Measurements from ENCODE around the gene PGPEP1. TPM values are rescaled to one million over a fixed set of nuclear protein-coding genes. Genes with fewer than 3 reads are reported as not detected.

PGPEP1 gene
- total RNA-seq, 1 donor from 2014 or later = 36.1 TPM

DNA sequence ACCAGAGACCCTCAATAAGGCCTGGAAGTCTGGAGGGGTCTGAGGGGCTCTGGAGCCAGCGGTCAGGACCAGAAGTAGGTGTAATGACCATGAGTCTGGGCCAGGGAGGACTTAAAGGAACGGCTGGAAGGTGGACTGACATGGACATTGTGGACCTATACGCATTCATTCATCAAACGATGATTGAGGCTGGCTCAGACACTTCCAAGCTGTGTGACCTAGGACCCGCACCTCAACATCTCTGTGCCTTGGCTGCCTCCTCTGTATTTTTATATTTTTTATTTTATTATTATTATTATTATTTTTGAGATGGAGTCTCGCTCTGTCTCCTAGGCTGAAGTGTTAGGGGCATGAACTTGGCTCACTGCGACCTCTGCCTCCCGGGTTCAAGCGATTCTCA, 66.4 kb downstream of the PGPEP1 start:
- TF ChIP-seq, protein P1, sequence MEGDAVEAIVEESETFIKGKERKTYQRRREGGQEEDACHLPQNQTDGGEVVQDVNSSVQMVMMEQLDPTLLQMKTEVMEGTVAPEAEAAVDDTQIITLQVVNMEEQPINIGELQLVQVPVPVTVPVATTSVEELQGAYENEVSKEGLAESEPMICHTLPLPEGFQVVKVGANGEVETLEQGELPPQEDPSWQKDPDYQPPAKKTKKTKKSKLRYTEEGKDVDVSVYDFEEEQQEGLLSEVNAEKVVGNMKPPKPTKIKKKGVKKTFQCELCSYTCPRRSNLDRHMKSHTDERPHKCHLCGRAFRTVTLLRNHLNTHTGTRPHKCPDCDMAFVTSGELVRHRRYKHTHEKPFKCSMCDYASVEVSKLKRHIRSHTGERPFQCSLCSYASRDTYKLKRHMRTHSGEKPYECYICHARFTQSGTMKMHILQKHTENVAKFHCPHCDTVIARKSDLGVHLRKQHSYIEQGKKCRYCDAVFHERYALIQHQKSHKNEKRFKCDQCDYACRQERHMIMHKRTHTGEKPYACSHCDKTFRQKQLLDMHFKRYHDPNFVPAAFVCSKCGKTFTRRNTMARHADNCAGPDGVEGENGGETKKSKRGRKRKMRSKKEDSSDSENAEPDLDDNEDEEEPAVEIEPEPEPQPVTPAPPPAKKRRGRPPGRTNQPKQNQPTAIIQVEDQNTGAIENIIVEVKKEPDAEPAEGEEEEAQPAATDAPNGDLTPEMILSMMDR (IDR thresholded peaks at IDR 0.05) = no peak
- Mint-ChIP-seq H3K4me1 (ENCODE audit: unreplicated experiment) (peaks cover 8% of the 10 kb centered on the region), H3K4me3 (ENCODE audit: unreplicated experiment) (no peak overlapping the region), H3K27me3 (ENCODE audit: unreplicated experiment) (no peaks in the 10 kb centered on the region), H3K9me3 (ENCODE audit: unreplicated experiment) (no peaks in the 10 kb centered on the region), H3K27ac (ENCODE audit: unreplicated experiment) (no peak overlapping the region), H3K36me3 (ENCODE audit: unreplicated experiment) (no peaks in the 10 kb centered on the region)
- no peak for DNase-seq (ENCODE audit: extremely low spot score, unreplicated experiment)

DNA sequence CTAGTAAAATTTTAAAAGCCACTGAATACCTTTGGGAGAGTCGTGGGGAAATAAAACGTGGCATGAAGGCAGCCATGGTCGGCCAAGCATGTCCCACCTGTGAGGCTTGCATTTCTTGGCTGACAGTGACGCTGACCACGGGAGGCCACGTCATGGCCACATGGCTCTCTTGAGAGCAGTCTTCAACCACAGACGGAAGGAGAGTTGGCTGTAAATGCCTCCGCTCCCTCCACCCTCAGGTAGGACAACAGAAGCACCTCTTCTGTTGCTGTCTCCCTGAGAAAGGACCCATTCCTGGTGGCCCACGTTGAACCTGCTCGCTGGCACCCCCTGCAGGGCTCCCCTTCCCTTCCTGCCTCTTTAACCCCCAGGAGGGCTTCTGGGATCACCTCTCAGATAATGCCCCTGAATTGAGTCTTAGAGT, 67.7 kb downstream of the PGPEP1 start:
- no peak overlapping the region for H3K27ac Mint-ChIP-seq (ENCODE audit: unreplicated experiment)
- no peaks in the 10 kb centered on the region for H3K27me3 Mint-ChIP-seq (ENCODE audit: unreplicated experiment)
- peaks cover 4% of the 10 kb centered on the region for H3K4me1 Mint-ChIP-seq (ENCODE audit: unreplicated experiment)
- no peak for DNase-seq (ENCODE audit: extremely low spot score, unreplicated experiment)
- H3K36me3 Mint-ChIP-seq (ENCODE audit: unreplicated experiment) = no peaks in the 10 kb centered on the region
- H3K9me3 Mint-ChIP-seq (ENCODE audit: unreplicated experiment) = no peaks in the 10 kb centered on the region
- TF ChIP-seq, protein P1 (IDR thresholded peaks at IDR 0.05) = peak; percentile 44
- no peak overlapping the region for H3K4me3 Mint-ChIP-seq (ENCODE audit: unreplicated experiment)

DNA sequence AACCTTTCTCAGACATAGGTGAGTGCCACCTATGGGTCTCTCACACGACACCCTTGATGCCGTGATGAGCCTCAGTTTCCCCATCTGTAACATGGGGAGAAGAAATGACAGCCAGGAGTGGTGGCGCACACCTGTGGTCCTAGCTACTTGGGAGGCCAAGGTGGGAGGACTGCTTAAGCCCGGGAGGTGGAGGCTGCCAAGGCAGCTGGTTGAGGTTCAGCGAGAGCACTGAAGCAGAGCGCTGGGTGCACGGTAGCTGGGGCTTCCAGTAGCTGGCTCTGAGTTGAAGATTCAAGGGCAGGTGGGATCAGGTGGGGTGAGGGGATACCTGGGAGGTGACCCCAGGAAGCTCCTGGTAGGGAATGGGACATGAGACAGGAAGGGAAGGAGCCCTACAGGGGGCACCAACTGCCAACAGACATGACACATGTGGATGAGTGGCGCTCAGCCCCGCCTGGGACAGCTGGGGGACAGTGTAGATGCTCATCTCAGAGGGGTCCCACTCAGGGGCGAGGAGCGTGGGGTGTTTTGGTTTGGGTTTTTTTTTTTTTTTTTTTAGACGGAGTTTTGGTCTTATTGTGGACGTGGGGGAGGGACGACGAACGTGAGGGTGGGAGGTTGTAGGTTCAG, 72.3 kb downstream of the PGPEP1 start:
- TF ChIP-seq, protein P1 (IDR thresholded peaks at IDR 0.05) = no peak
- Mint-ChIP-seq H3K27ac (ENCODE audit: unreplicated experiment) (no peak overlapping the region), H3K36me3 (ENCODE audit: unreplicated experiment) (no peaks in the 10 kb centered on the region), H3K4me1 (ENCODE audit: unreplicated experiment) (peaks cover 38% of the 10 kb centered on the region), H3K4me3 (ENCODE audit: unreplicated experiment) (no peak overlapping the region), H3K27me3 (ENCODE audit: unreplicated experiment) (no peaks in the 10 kb centered on the region), H3K9me3 (ENCODE audit: unreplicated experiment) (no peaks in the 10 kb centered on the region)
- no peak for DNase-seq (ENCODE audit: extremely low spot score, unreplicated experiment)

DNA sequence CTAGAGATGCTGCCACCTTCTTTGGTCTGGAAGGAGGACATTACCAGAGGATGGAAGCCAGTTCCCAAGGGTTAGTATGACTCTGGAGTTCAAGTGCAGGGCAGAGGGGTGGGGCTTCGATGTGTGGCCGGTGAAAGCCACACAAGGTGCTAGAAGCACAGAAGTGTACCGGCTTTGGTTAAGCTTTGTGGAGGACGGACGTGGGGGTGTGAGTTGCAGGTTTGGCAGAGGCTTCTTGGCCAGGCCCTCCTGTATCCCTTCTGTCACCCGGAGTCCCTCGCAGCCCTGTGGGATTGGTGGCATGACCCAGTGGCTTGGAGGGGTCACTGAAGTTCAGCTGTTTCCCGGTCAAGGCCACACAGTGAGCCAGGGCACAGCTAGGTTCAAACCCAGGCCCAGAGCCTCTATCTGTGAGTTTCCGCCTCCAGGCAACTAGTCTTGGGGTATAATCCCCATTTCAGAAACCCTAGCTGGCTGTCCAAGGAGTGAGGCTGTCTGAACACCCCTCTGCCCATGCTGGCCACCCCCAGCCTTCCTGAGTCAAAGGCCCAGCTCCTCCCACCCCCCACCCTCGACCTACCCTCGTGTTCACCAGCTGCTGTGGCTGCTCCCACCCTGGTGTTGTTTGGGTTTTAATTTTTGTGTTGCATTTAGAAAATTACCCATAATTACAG, 74.2 kb downstream of the PGPEP1 start:
- H3K27me3 Mint-ChIP-seq (ENCODE audit: unreplicated experiment) = no peaks in the 10 kb centered on the region
- H3K36me3 Mint-ChIP-seq (ENCODE audit: unreplicated experiment) = no peaks in the 10 kb centered on the region
- peak overlapping the region; percentile 22 for H3K4me3 Mint-ChIP-seq (ENCODE audit: unreplicated experiment)
- peaks cover 51% of the 10 kb centered on the region for H3K4me1 Mint-ChIP-seq (ENCODE audit: unreplicated experiment)
- TF ChIP-seq, protein P1 (IDR thresholded peaks at IDR 0.05) = no peak
- no peaks in the 10 kb centered on the region for H3K9me3 Mint-ChIP-seq (ENCODE audit: unreplicated experiment)
- peak overlapping the region; percentile 100 for H3K27ac Mint-ChIP-seq (ENCODE audit: unreplicated experiment)
- no peak for DNase-seq (ENCODE audit: extremely low spot score, unreplicated experiment)

DNA sequence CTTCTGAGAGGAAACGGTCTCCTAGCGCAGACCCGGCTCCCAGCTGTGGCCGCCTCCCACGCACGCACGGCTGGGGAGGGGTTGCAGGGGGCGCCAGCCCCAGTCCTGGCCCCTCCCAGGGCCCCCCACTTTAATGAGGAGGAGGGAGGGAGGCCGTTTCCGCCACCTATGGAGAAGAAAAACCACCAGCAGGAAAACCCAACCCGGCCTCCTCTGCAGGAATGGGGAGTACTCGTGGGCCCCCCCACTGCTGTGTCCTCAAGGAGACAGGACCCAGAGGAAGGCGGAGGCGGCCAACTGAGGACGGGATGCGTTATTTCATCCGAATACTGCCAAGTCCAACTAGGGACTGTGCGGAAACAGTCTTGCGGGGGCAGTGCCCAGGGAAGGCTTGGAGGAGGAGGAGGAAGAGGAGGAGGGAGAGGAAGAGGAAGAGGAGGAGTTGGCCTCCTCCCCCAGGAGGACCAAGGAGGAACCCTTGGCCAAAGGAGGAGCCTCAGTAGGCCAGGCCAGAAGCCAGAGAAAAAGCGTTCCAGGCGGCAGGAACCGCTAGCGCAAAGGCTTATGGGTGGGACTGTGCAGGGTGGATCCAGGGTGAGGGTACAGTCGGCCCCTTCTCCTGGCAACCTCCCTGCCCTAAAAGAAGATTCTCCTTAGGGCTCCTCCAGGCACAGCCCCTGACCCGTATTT, 74.9 kb downstream of the PGPEP1 start:
- Mint-ChIP-seq H3K9me3 (ENCODE audit: unreplicated experiment) (no peaks in the 10 kb centered on the region), H3K36me3 (ENCODE audit: unreplicated experiment) (no peaks in the 10 kb centered on the region), H3K4me1 (ENCODE audit: unreplicated experiment) (peaks cover 52% of the 10 kb centered on the region), H3K27me3 (ENCODE audit: unreplicated experiment) (no peaks in the 10 kb centered on the region), H3K4me3 (ENCODE audit: unreplicated experiment) (peak overlapping the region; percentile 56), H3K27ac (ENCODE audit: unreplicated experiment) (peak overlapping the region; percentile 100)
- DNase-seq (ENCODE audit: extremely low spot score, unreplicated experiment) = no peak
- TF ChIP-seq, protein P1 (IDR thresholded peaks at IDR 0.05) = no peak
